Measurements from ENCODE around the gene ZNF608.
A peak's percentile ranks its signal among the peaks of the same experiment; 100 is the strongest.

The ZNF608 gene

GRCh38 chr5:124745928-124746915 lies at the start of gene ZNF608:
Gene ZNF608 (minus strand): TSS chr5:124746639. CDS start chr5:124744989, 1,650 bp downstream.
- peak in 1 of 2 experiments; percentile 34 for DNase-seq

GRCh38 chr5:124795829-124796228 lies 49.4 kb upstream of the ZNF608 start:
- DNase-seq = no peak

GRCh38 chr5:124790895-124791732 lies 44.7 kb upstream of the ZNF608 start:
- no peak for DNase-seq

GRCh38 chr5:124790301-124790894 lies 44.0 kb upstream of the ZNF608 start:
- no peak for DNase-seq

GRCh38 chr5:124789104-124789605 lies 42.7 kb upstream of the ZNF608 start:
- DNase-seq = no peak

GRCh38 chr5:124783794-124784193 lies 37.4 kb upstream of the ZNF608 start:
- no peak for DNase-seq

GRCh38 chr5:124783285-124783684 lies 36.8 kb upstream of the ZNF608 start:
- DNase-seq = no peak

- DNase-seq = no peak
Measured at GRCh38 chr5:124782262-124782661, 35.8 kb upstream of the ZNF608 start.

- DNase-seq = no peak
Measured at GRCh38 chr5:124780011-124780410, 33.6 kb upstream of the ZNF608 start.

GRCh38 chr5:124773315-124774311 lies 27.2 kb upstream of the ZNF608 start:
- DNase-seq = no peak

GRCh38 chr5:124772457-124773200 lies 26.2 kb upstream of the ZNF608 start:
- DNase-seq = no peak

- no peak for DNase-seq
Measured at GRCh38 chr5:124771761-124772160, 25.3 kb upstream of the ZNF608 start.

- DNase-seq = no peak
Measured at GRCh38 chr5:124764992-124765611, 18.7 kb upstream of the ZNF608 start.

- DNase-seq = no peak
Measured at GRCh38 chr5:124764585-124764984, 18.1 kb upstream of the ZNF608 start.

GRCh38 chr5:124761010-124761409 lies 14.6 kb upstream of the ZNF608 start:
- no peak for DNase-seq

GRCh38 chr5:124760608-124761007 lies 14.2 kb upstream of the ZNF608 start:
- DNase-seq = no peak

GRCh38 chr5:124755565-124755964 lies 9.1 kb upstream of the ZNF608 start:
- no peak for DNase-seq

- DNase-seq = no peak
Measured at GRCh38 chr5:124755041-124755440, 8.6 kb upstream of the ZNF608 start.

GRCh38 chr5:124754206-124754927 lies 7.9 kb upstream of the ZNF608 start:
- no peak for DNase-seq

Data from cerebellar nuclear complex (tissue), 1 donor.